Hematopoietic multipotent progenitor cell (in vitro differentiated cells): ENCODE results near the gene FGFR2. TPM values are rescaled to one million over a fixed set of nuclear protein-coding genes. Genes with fewer than 3 reads are reported as not detected.

Experiments
- DNase-seq, 3 donors: peaks; one replicate each; pipeline ENCODE4 v3.0.0-alpha.2; 2011 to 2015; ENCODE audit warnings: low read depth in 2 of 3, low spot score in 2 of 3
- total RNA-seq: library from RNA; depleted of rRNA; stranded (reverse); fragments of >200 nt; gene quantifications from one replicate; pipeline ENCODE4 v1.2.3, GENCODE V29; 2012

FGFR2 gene
- total RNA-seq, 1 donor = not detected

GRCh38 chr10:121500701-121501332, 97.4 kb downstream of the FGFR2 start:
- no peak for DNase-seq

- no peak for DNase-seq
These were observed 100.5 kb downstream of the FGFR2 start for GRCh38 chr10:121497513-121498470.

GRCh38 chr10:121495719-121496118, 102.5 kb downstream of the FGFR2 start:
- DNase-seq = no peak

- no peak for DNase-seq
These were observed 103.9 kb downstream of the FGFR2 start for GRCh38 chr10:121494296-121494695.

- DNase-seq = no peak
These were observed 104.7 kb downstream of the FGFR2 start for GRCh38 chr10:121493521-121493920.

GRCh38 chr10:121490871-121491519, 107.2 kb downstream of the FGFR2 start:
- DNase-seq = no peak

GRCh38 chr10:121485436-121486139, 112.7 kb downstream of the FGFR2 start:
- no peak for DNase-seq

- no peak for DNase-seq
These were observed 113.4 kb downstream of the FGFR2 start for GRCh38 chr10:121484816-121485215.

GRCh38 chr10:121484401-121484800, 113.8 kb downstream of the FGFR2 start:
- DNase-seq = no peak

GRCh38 chr10:121481180-121481579, 117.1 kb downstream of the FGFR2 start:
- no peak for DNase-seq

- no peak for DNase-seq
These were observed 119.7 kb downstream of the FGFR2 start for GRCh38 chr10:121478556-121478955.

GRCh38 chr10:121469797-121470606, 128.2 kb downstream of the FGFR2 start:
- no peak for DNase-seq

GRCh38 chr10:121468726-121469125, 129.5 kb downstream of the FGFR2 start:
- no peak for DNase-seq

GRCh38 chr10:121466424-121466823, 131.8 kb downstream of the FGFR2 start:
- DNase-seq = no peak

GRCh38 chr10:121465215-121465614, 133.0 kb downstream of the FGFR2 start:
- DNase-seq = no peak

GRCh38 chr10:121464517-121464916, 133.7 kb downstream of the FGFR2 start:
- DNase-seq = no peak

- no peak for DNase-seq
These were observed 135.3 kb downstream of the FGFR2 start for GRCh38 chr10:121462955-121463354.

GRCh38 chr10:121462281-121462680, 136.0 kb downstream of the FGFR2 start:
- no peak for DNase-seq

GRCh38 chr10:121461307-121461706, 136.9 kb downstream of the FGFR2 start:
- DNase-seq = no peak

GRCh38 chr10:121460733-121461132, 137.5 kb downstream of the FGFR2 start:
- DNase-seq = no peak
